Measurements from ENCODE around the gene PTK6.
"Not testable (repeated sequence)": the region's sequence is repeated elsewhere in the genome, so short reads cannot be mapped to it uniquely, and the experiment has no call there.

PTK6 gene

DNA sequence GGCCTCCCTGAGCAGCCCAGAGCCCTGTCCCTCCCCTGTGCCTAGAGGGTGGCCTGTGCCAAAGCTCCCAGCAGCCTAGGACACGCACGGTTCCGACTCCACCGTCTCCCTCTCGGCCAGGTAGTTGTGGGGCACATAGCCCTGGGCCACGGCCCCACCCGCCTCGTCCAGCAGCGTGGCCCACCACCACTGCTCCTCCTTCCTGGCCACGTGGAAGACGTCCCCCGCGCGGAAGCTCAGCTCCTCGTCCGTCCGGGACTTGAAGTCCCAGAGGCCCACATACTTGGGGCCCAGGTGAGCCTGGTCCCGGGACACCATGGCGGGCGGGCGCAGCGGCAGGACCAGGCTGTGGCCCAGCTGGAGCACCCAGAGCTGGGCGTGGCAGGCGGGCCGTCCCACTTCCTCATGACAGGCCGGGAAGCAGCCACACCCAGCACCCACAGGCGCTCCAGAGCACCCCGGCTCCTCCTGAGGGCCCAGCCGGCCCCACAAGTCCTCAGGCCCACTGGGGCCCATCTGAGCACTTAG, at the start of gene PTK6:
Gene PTK6 (minus strand): TSS at position 380 of the 528 bp plus-strand sequence. CDS start 62 bp downstream, at position 318.
- DNase-seq (ENCODE audit: low read depth), result no peak

DNA sequence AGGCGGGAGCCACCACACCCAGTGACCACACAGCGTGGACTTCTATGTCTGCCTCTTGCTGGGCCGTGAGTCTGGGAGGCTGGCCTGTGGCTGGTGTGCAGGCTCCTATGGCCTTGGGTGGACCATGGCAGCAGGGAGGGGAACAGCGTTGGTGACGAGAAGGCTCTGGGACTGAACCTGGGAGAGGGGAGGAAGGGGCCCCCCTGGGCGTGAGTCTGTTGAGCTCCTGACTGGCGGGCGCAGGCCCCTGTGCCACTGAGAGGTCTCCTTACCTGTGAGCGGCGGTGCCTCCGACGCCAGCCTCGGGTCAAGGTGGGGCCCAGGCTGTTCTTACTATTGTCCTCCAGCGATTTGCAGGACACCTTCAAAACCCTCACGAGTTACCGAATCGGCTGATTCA, 49.6 kb upstream of the PTK6 start:
- no peak for DNase-seq (ENCODE audit: low read depth)

DNA sequence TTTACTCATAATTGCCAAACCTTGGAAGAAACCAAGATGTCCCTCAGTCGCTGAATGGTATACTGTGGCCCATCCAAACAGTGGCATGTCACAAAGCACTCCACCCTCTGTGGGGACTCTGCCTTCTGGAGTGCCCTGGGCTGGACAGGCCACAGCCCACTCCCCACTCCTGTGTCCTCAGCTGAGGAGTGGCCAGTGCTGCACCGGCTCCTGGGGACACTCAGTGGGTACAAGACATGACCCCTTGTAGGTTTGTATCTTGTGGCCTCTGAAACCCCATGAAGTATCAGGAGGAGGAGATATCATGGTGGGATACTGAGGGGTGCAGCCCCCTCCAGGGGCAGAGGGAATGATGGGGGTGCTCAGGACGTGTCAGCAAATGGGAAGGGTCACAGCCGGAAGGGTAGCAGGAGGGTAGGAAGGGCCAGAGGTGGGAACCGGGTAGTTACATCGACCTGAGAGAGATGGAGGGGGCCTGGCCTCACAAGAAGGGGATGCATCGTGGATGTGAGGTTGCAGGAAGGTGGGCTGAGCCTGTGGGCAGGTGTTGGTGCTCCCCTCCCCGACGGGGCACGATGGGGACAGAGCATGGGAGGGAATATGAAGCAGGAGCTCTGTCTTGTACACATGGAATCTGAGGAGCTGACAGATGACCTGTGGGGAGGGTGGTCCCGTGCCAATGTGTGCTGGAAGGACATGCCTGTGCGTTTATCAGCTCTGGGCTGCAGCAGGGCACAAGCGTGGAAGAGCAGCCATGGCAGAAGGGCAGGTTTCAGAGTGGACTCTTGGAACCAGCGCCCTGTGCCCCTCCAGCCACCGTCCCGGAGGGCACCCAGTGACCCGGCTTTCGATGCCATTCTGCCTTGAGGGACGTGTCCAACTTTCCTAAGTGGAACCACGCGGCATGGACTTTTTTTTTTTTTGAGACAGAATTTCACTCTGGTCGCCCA, 48.7 kb upstream of the PTK6 start:
- no peak for DNase-seq (ENCODE audit: low read depth)

DNA sequence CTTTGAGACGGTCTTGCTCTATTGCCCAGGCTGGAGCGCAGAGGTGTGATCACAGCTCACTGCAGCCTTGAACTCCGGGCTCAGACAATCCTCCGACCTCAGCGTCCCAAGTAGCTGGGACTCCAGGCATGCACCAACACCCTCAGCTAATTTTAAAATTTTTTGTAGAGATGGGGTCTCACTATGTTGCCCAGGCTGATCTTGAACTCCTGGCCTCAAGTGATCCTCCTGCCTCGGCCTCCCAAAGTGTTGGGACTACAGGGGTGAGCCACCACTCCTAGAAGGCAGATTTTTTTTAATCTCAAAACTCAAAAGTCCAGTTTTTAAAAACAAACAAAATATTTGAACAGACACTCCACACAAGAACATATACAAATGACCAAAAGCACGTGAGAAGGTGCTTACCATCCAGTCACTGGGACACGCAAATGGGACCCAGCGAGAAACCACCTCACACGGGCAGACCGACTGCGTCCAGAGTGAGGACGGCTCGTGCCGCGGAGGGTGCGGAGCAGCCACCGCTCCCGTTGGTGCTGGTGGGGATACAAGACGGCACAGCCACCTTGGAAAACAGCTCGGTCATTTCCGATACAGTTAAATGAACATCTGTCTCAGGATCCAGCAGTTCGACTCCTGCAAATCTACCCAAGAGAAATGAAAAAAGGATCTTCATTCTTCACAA, 45.3 kb upstream of the PTK6 start:
- no peak for DNase-seq (ENCODE audit: low read depth)

DNA sequence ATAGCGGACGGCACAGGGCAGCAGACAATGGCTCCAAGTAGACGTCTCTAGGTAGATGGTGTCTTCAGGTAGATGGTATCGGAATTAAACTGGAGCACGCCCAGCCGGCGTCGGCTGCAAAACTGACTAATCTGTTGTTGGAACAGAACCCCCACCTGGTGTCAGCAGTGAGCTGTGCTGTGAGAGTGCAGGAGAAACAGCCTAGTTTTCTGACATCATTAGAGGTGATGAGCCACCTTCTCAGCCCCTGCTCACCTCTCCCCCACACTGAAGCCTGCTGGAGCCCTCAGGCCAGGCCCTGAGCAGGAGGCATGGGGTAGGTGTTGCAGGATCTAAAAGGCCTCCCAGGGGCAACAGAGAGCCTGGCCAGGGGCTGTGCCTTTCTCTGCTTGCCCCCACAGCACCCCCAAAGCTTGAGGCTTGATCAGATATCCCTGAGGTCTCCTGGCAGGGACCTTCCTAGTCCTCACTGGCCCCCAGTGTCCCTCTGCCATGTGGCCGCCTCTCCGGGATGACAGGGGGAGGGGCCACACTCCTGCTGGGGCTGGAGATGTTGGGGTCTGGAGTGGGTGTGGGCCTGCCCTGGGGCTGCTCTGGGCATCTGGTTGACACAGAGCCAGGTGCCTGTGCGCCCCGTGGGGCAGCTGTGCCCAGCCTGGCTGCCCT, 43.8 kb upstream of the PTK6 start:
- DNase-seq (ENCODE audit: low read depth), result peak; percentile 60

DNA sequence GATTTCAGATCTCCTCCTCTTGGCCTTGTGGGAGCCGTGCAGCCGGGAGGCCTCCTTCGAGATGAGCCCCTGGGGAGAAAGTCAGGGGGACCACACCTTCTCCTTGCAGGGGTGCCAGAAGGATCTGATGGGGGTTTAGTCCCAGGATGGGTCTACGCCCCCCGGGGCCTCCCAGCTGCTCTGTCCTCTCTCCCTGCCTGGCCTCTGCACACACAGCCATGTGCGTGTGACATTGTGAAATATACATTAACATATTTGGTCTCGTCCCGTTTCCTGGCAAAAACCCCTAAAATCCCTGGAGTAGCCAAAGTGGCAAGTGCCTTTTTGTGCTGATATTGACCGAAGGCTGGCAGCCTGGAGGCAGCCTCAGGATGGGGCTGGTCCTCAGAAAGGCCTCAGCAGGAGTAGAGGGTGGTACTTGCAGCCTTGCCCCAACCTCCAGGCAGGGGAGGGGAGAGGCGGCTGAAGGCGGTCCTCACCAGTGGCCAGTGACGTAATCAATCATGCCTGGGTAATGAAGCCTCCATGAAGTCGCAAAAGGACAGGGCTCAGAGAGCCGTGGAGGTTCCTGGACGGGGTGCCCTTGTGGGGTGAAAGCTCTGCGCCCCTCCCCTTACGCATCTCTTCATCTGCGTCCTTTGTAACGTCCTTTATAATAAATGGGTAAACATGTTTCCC, 42.0 kb upstream of the PTK6 start:
- DNase-seq (ENCODE audit: low read depth), result no peak

DNA sequence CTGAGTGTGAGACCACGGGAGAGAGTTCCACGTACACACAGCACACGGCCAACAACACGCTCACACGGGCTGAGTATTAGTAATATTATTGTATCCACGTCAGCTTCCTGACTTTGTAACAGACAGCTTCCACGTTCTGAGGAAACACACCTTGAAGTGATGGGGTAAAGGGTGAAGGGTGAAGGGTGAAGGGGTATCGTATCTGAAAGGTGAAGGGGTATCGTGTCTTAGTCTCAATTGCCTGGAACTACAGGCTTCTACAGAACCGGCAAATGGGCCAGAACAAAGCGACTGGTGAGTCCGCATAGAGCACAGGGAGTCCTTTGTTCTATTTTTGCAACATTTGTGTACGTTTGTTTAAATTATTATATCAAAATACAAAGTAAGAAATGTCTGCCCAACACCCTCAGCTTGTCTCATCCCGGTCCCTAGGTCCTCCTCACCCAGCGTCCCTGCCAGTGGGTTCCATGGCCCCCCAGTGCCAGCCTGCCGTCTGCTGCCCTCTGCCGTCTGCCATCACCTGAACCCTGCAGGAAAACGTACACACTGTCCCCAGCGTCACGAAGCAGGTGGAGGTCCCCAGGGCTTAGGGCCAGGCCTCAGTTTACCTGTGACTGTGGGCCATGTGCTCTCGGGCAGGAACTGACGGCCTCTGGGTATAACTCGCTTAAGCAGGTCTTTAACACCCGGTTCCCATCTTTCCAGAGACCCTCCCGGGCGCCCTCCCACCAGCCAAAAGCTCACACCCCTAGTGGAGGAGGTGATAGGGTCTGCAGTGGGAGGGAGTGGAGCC, 41.2 kb upstream of the PTK6 start:
- DNase-seq (ENCODE audit: low read depth), result no peak

DNA sequence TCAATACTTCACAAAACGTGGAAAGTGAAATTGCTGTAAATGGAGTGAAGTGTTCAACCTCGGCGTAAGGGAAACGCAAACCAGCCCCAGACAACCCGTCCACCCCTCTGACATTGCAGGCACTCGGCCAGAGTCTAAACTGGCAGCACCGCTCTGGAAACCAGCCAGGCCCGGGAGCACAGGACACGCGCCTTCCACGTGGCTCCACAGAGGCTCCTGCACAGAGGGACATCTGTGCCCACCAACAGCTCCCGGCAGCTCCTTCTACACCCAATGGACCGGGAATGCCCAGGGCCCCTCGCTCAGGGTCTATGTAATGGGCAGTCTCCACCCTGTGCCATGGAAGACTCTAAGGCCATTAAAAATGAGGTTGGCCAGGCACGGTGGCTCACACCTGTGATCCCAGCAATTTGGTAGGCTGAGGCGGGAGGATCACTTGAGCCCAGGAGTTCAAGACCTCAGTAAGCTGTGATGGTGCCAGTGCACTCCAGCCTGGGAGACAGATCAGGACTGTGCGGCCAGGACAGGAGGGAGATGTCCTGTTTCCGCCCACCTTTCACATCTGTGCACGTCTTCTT, 40.2 kb upstream of the PTK6 start:
- DNase-seq (ENCODE audit: low read depth), result no peak

DNA sequence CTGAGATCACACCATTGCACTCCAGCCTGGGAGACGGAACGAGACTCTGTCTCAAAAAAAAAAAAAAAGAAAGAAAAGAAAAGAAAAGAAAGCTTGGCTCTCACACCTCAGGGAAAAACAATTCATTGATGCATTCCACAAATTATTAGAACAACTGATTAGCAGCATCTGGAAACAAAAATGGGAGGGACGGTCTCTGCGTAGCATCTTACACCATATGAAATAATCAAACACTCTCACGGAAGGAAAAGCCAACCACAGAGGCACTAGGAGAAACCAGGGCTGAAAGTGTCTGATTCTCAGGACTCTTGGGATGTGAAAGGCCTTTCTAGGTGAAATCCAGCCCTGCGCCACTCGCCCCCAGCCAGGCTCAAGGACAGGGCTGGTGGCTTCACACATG, 39.1 kb upstream of the PTK6 start:
- no peak for DNase-seq (ENCODE audit: low read depth)

DNA sequence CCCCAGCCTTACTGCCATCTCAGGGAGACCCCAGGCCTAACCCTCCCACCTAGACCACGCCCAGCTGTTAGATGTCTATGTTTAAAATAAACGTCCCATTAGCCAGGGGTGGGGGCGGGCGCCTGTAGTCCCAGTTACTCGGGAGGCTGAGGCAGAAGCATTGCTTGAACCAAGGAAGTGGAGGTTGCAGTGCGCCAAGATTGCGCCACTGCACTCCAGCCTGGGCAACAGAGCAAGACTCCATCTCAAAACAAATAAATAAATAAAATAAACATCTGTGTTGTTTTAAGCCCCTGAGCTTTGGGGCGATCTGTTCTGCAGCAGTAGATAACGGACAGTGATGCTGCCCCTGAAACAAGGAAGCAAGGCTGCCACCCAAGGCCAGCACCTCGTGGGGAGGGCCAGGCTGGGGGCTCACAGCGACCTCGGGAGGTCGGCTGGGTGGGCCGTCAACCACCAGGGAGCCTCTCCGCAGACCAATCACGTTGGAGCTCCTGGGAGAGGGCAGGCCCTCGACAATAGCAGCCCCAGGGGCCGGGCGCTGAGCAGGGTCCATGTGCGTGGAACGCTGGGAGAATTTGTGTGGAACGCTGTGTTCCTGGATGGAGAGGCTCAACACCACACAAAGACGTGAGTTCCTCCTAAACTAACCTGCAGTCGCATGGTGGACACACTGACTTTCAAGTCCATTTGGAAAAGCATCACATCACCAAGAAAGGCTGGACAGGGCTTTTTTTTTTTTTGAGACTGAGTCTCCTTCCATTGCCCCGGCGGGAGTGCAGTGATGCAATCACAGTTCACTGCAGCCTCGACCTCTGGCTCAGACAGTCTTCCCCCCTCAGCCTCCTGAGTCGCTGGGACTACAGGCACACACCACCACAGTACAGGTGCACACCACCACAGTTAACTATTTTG, 37.9 kb upstream of the PTK6 start:
- DNase-seq (ENCODE audit: low read depth), result peak; percentile 51

DNA sequence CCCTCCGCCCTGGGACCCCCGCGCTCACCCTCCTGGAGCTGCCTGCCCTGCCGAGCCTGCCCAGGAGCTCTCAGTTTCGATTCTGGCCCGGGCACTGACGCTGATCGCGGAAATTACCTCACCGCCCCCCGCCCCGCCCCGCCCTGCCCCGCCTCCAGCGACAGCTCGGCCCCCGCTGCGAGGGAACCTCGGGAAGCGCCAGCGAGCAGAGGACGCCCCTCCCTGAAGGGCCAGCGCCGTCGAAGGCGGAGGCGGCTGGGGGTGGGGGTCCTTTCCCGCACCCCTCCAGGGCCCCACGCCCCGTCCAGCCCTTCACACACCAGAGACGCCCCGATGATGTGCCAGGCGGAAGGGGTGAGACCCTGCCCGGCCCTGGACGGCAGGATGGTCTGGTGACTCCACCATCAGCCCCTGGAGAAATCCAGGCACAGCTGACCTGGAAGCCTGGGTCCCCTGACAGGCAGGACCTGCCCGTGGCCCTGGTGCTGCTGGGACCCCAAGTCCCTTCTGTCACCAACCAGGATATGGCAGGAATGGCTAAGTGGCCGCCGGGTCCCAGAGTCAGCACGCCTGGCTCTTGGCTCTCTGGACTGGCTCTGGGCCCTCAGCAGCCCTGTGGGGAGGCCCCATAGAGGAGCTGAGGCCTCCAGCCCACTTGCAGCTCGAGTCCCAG, 37.1 kb upstream of the PTK6 start, which contains the start of gene HELZ2:
Gene HELZ2 (minus strand): TSS at position 84 of the 673 bp plus-strand sequence. CDS start 1,854 bp downstream, outside the sequence.
- DNase-seq (ENCODE audit: low read depth), result peak; percentile 67

DNA sequence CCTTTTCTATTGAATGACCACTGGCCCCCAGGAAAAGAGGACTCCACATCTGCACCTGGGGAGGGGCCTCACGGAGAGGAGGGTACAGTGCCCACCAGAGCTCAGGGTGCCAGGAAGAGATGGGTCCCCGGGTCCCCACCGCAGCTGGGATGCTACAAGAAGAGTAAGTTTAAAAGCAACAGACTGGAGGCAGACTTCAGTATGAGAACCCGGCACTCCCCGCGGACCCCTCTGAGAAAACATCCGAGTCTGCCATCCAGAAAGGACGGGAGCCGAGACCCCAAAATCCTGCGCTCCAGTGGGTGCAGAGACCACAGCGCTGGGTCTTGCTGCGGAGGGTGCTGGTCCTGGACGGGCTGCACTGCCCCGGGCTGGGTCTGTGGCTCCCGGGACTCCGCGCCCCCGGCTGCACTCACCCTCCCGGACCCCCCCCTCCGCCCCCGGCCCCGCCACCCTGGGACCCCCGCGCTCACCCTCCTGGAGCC, 36.5 kb upstream of the PTK6 start:
- no peak for DNase-seq (ENCODE audit: low read depth)

DNA sequence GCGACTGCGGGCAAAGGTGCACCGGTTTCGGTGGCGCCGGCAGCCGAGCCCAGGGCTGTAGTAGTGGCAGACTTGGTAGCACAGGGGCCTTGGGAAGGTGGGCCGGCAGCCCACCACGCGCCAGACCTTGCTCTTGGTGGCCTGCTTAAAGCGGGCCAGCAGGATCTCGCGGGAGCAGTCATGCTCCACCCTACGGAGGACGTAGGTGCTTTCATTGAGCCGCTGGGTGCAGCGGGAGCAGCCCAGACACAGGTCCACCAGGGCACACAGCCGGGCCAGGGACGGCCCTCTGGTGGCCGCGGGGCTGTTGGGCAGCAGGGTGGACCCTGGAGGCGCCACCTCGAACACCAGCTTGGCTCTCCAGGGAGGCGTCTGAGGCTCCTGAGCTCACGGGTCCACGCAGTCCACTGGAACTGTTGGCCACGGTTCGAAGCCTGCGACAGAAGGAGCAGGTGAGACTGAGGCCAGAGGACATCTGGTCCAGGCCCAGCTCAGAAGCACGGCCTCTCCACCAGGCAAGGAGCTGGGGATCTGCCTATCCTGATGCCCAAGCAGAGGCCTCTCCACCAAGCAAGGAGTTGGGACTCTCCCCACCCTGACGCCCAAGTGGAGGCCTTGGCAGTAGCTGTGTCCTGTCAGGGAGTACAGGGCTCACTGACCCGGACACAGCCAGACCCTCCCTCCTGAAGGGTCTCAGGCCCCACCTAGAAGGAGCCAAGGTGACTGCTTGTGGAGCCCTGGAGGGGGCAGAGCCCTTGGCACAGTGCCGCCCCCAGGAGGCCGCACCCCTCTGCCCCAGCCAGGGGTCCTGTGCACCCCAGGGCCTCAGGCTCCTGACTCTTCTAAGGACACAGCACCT, 35.8 kb upstream of the PTK6 start:
- no peak for DNase-seq (ENCODE audit: low read depth)

DNA sequence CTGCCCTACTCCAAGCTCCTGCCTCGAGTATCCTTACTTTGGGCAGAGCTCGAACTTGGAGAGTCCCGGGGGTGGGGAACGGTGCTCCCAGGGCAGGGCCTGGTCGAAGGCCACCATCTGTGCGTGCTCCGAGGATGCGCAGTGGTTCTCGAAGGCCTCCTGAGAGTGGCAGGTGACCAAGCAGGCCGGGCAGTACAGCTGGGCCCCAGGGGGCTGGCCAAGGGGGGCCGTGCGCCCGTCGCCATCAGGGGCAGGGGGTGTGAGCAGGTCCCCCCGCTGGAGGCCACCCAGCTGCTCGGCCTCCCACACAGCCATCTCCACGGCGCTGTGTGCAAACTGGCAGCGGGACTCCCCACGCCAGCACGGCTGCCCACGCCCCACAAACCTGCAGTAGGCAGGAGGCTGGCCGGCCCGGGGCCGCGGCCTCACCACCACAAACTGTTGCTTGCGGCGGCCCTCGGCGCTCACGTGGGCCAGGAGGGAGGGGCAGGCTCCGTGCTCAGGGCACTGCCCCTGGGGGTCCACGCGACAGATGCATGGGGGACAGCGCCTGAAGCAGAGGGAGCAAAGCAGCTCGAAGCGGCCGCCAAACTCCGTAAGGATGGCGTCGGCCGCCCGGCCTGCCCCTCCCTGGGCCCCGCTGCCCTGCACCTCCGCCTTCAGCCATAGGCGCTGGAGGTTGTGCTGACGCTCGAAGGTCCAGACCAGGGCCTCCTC, 35.1 kb upstream of the PTK6 start:
- DNase-seq (ENCODE audit: low read depth), result no peak

DNA sequence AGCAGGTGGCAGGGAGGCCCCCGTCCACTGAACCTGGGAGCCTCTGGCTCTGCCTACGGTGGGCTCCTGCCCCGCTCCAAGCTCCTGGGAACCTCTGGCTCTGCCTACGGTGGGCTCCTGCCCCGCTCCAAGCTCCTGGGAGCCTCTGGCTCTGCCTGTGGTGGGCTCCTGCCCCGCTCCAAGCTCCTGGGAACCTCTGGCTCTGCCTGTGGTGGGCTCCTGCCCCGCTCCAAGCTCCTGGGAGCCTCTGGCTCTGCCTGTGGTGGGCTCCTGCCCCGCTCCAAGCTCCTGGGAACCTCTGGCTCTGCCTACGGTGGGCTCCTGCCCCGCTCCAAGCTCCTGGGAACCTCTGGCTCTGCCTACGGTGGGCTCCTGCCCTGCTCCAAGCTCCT, 33.9 kb upstream of the PTK6 start:
- not testable (repeated sequence) for DNase-seq (ENCODE audit: low read depth)

DNA sequence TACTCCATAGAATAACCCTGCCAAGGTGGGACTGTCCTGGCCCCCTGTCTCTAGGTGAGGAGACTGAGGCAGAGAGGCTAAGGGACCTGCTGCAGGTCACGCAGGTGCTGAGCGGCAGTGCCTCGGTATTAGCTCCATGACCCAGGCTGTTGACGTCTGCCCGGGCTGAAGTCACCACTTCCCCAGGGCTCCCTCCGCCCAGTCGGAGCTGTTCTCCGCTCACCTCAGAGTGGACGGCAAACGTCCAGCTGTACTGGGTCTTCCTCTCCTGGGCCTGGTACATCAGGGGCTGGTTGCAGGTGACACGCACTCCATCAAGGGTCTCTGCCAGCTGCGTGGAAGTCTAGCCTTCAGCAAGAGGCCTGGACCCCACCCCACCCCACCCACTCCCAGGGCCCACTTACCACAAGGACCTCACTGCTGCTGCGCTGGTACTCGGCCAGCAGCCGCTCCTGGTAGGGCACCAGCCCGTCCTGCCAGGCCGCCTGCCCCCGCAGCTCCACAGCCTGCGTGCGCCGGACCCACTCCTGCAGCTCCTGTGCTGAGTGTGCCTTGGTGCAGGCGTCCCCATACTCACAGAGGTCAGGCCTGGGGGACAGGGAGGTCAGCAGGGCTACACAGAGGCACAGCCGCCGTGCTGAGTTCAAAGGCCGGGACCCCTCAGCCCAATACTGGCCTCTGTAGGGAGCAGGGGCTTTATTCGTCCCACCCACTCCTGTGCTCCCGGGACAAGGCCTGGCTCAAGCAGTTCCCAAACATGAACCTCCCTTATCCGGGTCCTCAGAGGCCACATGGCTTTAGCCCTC, 33.3 kb upstream of the PTK6 start:
- DNase-seq (ENCODE audit: low read depth), result no peak

Data from iris pigment epithelial cell (primary cell).